Measurements from ENCODE around the gene SH3RF1. TPM values are rescaled to one million over a fixed set of nuclear protein-coding genes. Genes with fewer than 3 reads are reported as not detected.

Gene SH3RF1
- total and polyA plus RNA-seq, 10 of the 15 experiments (the other 5 are each of a cell fraction or from before 2014, with no cell fraction given), result 4.5 to 22.5 (median 10.4) TPM

DNA sequence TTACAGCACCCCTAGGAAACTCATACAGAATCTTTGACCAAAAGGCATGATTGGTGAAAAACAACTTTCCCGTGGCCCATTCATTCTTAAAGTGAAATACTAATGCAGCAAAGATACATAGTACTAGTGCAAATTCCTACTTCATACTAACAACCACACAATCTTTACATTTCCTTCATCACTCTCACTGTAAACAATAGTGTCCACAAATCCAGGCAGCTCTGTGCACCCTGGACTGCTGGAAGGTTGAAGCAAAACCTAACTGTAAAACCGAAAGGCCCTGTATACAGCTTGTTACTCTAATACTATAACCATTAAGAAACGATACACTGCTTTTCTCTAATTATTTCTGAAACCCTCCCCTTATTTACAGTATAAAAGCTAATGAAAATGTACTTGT, 82.6 kb downstream of the SH3RF1 start:
- in situ Hi-C loops (cut with MboI), result no loop called here
- SMC1A ChIA-PET (ENCODE audit: uncharacterized antibody, unreplicated experiment), result interaction anchor here (0.6 to 3.0 kb wide), 12 partner anchors 15 to 249 kb away, joined by 3 to 20 read pairs (median 3); no protein-coding TSS in a partner anchor
- no peak for TF ChIP-seq IKZF2 (IDR thresholded peaks at IDR 0.05)
- no peak for TF ChIP-seq NRF1 (conservative IDR thresholded peaks at IDR 0.05; ENCODE audit: low read depth, low read length)
- TF ChIP-seq IRF4 (IDR thresholded peaks at IDR 0.05; ENCODE audit: low read depth, low read length), result no peak
- TF ChIP-seq, protein P1, sequence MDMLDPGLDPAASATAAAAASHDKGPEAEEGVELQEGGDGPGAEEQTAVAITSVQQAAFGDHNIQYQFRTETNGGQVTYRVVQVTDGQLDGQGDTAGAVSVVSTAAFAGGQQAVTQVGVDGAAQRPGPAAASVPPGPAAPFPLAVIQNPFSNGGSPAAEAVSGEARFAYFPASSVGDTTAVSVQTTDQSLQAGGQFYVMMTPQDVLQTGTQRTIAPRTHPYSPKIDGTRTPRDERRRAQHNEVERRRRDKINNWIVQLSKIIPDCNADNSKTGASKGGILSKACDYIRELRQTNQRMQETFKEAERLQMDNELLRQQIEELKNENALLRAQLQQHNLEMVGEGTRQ (IDR thresholded peaks at IDR 0.05; ENCODE audit: borderline replicate concordance, low read depth, low read length), result no peak
- TF ChIP-seq, protein P2, sequence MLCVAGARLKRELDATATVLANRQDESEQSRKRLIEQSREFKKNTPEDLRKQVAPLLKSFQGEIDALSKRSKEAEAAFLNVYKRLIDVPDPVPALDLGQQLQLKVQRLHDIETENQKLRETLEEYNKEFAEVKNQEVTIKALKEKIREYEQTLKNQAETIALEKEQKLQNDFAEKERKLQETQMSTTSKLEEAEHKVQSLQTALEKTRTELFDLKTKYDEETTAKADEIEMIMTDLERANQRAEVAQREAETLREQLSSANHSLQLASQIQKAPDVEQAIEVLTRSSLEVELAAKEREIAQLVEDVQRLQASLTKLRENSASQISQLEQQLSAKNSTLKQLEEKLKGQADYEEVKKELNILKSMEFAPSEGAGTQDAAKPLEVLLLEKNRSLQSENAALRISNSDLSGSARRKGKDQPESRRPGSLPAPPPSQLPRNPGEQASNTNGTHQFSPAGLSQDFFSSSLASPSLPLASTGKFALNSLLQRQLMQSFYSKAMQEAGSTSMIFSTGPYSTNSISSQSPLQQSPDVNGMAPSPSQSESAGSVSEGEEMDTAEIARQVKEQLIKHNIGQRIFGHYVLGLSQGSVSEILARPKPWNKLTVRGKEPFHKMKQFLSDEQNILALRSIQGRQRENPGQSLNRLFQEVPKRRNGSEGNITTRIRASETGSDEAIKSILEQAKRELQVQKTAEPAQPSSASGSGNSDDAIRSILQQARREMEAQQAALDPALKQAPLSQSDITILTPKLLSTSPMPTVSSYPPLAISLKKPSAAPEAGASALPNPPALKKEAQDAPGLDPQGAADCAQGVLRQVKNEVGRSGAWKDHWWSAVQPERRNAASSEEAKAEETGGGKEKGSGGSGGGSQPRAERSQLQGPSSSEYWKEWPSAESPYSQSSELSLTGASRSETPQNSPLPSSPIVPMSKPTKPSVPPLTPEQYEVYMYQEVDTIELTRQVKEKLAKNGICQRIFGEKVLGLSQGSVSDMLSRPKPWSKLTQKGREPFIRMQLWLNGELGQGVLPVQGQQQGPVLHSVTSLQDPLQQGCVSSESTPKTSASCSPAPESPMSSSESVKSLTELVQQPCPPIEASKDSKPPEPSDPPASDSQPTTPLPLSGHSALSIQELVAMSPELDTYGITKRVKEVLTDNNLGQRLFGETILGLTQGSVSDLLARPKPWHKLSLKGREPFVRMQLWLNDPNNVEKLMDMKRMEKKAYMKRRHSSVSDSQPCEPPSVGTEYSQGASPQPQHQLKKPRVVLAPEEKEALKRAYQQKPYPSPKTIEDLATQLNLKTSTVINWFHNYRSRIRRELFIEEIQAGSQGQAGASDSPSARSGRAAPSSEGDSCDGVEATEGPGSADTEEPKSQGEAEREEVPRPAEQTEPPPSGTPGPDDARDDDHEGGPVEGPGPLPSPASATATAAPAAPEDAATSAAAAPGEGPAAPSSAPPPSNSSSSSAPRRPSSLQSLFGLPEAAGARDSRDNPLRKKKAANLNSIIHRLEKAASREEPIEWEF (IDR thresholded peaks at IDR 0.05; ENCODE audit: insufficient replicate concordance, low read depth, low read length), result no peak
- TF ChIP-seq NFYB (IDR thresholded peaks at IDR 0.05; ENCODE audit: insufficient read depth, low read depth, low read length), result no peak
- no peak for TF ChIP-seq CBX5 (IDR thresholded peaks at IDR 0.05; ENCODE audit: low read depth)
- no peak for TF ChIP-seq GATAD2B (conservative IDR thresholded peaks at IDR 0.05; ENCODE audit: low read depth)
- no peak for TF ChIP-seq KDM1A (IDR thresholded peaks at IDR 0.05; ENCODE audit: borderline replicate concordance)
- no peak for TF ChIP-seq WRNIP1 (IDR thresholded peaks at IDR 0.05; ENCODE audit: borderline replicate concordance, low read depth, low read length)
- TF ChIP-seq SIX5 (IDR thresholded peaks at IDR 0.05; ENCODE audit: low read depth, low read length, severe bottlenecking), result no peak
- no peak for TF ChIP-seq TARDBP (IDR thresholded peaks at IDR 0.05; ENCODE audit: borderline replicate concordance)
- TF ChIP-seq NFYA (IDR thresholded peaks at IDR 0.05; ENCODE audit: borderline replicate concordance, low read depth, low read length), result no peak
- TF ChIP-seq HDAC2 (IDR thresholded peaks at IDR 0.05), result no peak
- no peak for TF ChIP-seq BACH1 (IDR thresholded peaks at IDR 0.05; ENCODE audit: borderline replicate concordance)
- TF ChIP-seq SMARCA5 (IDR thresholded peaks at IDR 0.05), result no peak
- no peak for TF ChIP-seq SMAD5 (IDR thresholded peaks at IDR 0.05; ENCODE audit: low read depth)
- no peak for TF ChIP-seq ZBED1 (IDR thresholded peaks at IDR 0.05; ENCODE audit: borderline replicate concordance)
- TF ChIP-seq ZSCAN29 (IDR thresholded peaks at IDR 0.05), result no peak

More for the DNA sequence above, 82.6 kb downstream of the SH3RF1 start:
- ChIA-PET RAD21 (ENCODE audit: unreplicated experiment) (interaction anchor here (0.7 to 1.6 kb wide), 5 partner anchors 9 to 84 kb away, joined by 3 to 4 read pairs (median 3); no protein-coding TSS in a partner anchor), CTCF (interaction anchor here (2.1 to 2.7 kb wide), 2 partner anchors 18 to 82 kb away, joined by 4 to 9 read pairs; no protein-coding TSS in a partner anchor), POLR2A (interaction anchor here (0.5 to 1.0 kb wide), 2 partner anchors 15 to 178 kb away, joined by 3 to 4 read pairs; partner anchors contain the start of gene CBR4)
- Histone ChIP-seq H3K27ac (ENCODE audit: control insufficient read depth, insufficient read depth) (no peak overlapping the region; the same call in 1 of the 2 replicates), H3K4me1 (ENCODE audit: control insufficient read depth, insufficient read depth, low read length) (peaks cover 17% of the 10 kb centered on the region; the same call in 1 of the 2 replicates), H3K27me3 (replicated peaks in 1 of 2; ENCODE audit: control insufficient read depth in 2 of 2, insufficient read depth in 2 of 2, low read length in 1 of 2) (no peaks in the 10 kb centered on the region), H3K4me3 (no peak overlapping the region), H3K36me3 (ENCODE audit: control insufficient read depth in 2 of 2, insufficient read depth in 2 of 2, low read length in 1 of 2) (peaks cover 0 to 4% of the 10 kb centered on the region in 2 experiments; a peak in 2 of 4 replicates), H4K20me1 (ENCODE audit: control insufficient read depth, insufficient read depth) (no peaks in the 10 kb centered on the region), H3K9me3 (replicated peaks; ENCODE audit: control insufficient read depth, insufficient read depth, low read length) (no peaks in the 10 kb centered on the region), H3K9ac (ENCODE audit: control insufficient read depth, insufficient read depth, low read length) (no peak overlapping the region), H3K4me2 (ENCODE audit: control insufficient read depth, insufficient read depth) (no peak overlapping the region), H3K79me2 (ENCODE audit: control insufficient read depth, insufficient read depth, low read length) (peaks cover 31% of the 10 kb centered on the region), H2AFZ (ENCODE audit: control insufficient read depth, low read depth, low read length) (no peak overlapping the region)
- intact Hi-C loops (cut with micrococcal nuclease; ENCODE audit: unreplicated experiment), result no loop called here
- ATAC-seq (no peak), DNase-seq (ENCODE audit: low read depth, low spot score) (no peak), FAIRE-seq (no peak)
- 53% methylated on average over 3 of the region's 3 CpGs for WGBS (ENCODE audit: insufficient coverage, insufficient replicate concordance, low lambda C conversion rate, missing lambda C conversion rate)
- no TSS peak for BruUV-seq (replicated peaks)

All from GM12878 (cell line).